ENCODE results near the gene ALOX12. TPM values are rescaled to one million over a fixed set of nuclear protein-coding genes. Genes with fewer than 3 reads are reported as not detected.
A peak's percentile ranks its signal among the peaks of the same experiment; 100 is the strongest.

Gene ALOX12
- total RNA-seq, 1 experiment from 2014 or later = not detected

DNA sequence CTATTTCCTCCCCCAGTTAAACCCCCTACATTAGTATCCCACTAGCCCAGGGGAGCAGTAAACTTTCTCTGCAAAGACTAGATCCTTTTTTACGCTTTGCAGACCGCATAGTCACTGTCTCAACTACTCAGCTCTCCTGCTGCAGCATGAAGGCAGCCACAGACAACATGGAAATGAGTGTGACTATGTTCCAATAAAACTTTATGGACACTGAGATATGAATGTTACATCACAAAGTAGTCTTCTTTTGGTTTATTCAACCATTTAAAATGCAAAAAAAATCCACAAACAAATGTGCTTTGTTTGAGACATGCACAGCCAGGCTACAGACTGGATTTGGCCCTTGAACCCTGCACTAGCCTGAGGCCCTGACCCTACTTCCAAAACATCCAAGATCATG, 14.7 kb downstream of the ALOX12 start:
- CTCF ChIA-PET = no interaction called here
- Histone ChIP-seq H3K36me3 (ENCODE audit: control insufficient read depth in 1 of 2, insufficient read depth in 2 of 2, low read length in 2 of 2) (no peaks in the 10 kb centered on the region), H3K9me3 (ENCODE audit: control insufficient read depth in 1 of 2, insufficient read depth in 1 of 2, low read depth in 1 of 2, low read length in 2 of 2) (no peaks in the 10 kb centered on the region), H3K27ac (ENCODE audit: low read depth, low read length) (no peak overlapping the region), H3K4me1 (ENCODE audit: control insufficient read depth in 1 of 2, insufficient read depth in 2 of 2, low read length in 2 of 2) (peaks cover 10 to 23% of the 10 kb centered on the region in 2 experiments; a peak in 3 of 4 replicates), H3K79me2 (ENCODE audit: insufficient read depth, low read length) (peaks cover 56% of the 10 kb centered on the region), H3K27me3 (ENCODE audit: insufficient read depth, low read length) (no peaks in the 10 kb centered on the region), H3K4me2 (ENCODE audit: low read length) (peak overlapping the region; percentile 100; the same call in 1 of the 2 replicates), H2AFZ (ENCODE audit: low read depth, low read length, poor library complexity, severe bottlenecking) (no peak overlapping the region), H3K9ac (ENCODE audit: low read length) (no peak overlapping the region), H3K9me2 (ENCODE audit: insufficient read depth) (no peaks in the 10 kb centered on the region), H3K4me3 (replicated peaks in 1 of 2; ENCODE audit: low read depth in 1 of 2, low read length in 2 of 2) (no peak overlapping the region), H4K20me1 (ENCODE audit: insufficient read depth) (no peaks in the 10 kb centered on the region)
- ATAC-seq = no peak
- intact Hi-C loops (cut with micrococcal nuclease) = no loop called here
- RAD21 ChIA-PET (ENCODE audit: low non-redundant PET in 1 of 2, low total read pairs in 2 of 2, uncharacterized antibody in 2 of 2, unreplicated experiment in 2 of 2) = no interaction called here
- no TSS peak for BruUV-seq (replicated peaks)
- no peak for DNase-seq (ENCODE audit: low read depth, low spot score)
- TF ChIP-seq SP1 (IDR thresholded peaks at IDR 0.05; ENCODE audit: low read depth) = no peak
- POLR2A ChIA-PET = no interaction called here

DNA sequence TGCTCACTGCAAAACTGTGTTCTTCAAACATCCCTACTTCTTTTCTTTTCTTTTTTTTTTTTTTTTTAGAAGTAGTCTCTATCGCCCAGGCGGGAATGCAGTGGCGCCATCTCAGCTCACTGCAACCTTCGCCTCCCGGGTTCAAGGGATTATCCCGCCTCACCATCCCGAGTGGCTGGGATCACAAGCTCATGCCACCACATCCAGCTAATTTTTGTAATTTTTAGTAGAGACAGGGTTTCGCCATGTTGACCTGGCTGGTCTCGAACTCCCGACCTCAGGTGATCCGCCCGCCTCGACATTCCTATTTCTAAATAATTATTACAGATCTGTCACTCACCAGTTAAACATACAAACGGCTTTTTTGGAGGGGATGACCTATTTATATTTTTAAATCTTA, 15.6 kb downstream of the ALOX12 start:
- ATAC-seq (no peak), DNase-seq (ENCODE audit: low read depth, low spot score) (no peak)
- peak overlapping the region; percentile 61 to 74 for H3K4me3 ChIP-seq (replicated peaks in 1 of 2; ENCODE audit: low read depth in 1 of 2, low read length in 2 of 2)
- TF ChIP-seq, protein P1, sequence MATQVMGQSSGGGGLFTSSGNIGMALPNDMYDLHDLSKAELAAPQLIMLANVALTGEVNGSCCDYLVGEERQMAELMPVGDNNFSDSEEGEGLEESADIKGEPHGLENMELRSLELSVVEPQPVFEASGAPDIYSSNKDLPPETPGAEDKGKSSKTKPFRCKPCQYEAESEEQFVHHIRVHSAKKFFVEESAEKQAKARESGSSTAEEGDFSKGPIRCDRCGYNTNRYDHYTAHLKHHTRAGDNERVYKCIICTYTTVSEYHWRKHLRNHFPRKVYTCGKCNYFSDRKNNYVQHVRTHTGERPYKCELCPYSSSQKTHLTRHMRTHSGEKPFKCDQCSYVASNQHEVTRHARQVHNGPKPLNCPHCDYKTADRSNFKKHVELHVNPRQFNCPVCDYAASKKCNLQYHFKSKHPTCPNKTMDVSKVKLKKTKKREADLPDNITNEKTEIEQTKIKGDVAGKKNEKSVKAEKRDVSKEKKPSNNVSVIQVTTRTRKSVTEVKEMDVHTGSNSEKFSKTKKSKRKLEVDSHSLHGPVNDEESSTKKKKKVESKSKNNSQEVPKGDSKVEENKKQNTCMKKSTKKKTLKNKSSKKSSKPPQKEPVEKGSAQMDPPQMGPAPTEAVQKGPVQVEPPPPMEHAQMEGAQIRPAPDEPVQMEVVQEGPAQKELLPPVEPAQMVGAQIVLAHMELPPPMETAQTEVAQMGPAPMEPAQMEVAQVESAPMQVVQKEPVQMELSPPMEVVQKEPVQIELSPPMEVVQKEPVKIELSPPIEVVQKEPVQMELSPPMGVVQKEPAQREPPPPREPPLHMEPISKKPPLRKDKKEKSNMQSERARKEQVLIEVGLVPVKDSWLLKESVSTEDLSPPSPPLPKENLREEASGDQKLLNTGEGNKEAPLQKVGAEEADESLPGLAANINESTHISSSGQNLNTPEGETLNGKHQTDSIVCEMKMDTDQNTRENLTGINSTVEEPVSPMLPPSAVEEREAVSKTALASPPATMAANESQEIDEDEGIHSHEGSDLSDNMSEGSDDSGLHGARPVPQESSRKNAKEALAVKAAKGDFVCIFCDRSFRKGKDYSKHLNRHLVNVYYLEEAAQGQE (IDR thresholded peaks at IDR 0.05; ENCODE audit: low read depth) = no peak
- TF ChIP-seq, protein P2, sequence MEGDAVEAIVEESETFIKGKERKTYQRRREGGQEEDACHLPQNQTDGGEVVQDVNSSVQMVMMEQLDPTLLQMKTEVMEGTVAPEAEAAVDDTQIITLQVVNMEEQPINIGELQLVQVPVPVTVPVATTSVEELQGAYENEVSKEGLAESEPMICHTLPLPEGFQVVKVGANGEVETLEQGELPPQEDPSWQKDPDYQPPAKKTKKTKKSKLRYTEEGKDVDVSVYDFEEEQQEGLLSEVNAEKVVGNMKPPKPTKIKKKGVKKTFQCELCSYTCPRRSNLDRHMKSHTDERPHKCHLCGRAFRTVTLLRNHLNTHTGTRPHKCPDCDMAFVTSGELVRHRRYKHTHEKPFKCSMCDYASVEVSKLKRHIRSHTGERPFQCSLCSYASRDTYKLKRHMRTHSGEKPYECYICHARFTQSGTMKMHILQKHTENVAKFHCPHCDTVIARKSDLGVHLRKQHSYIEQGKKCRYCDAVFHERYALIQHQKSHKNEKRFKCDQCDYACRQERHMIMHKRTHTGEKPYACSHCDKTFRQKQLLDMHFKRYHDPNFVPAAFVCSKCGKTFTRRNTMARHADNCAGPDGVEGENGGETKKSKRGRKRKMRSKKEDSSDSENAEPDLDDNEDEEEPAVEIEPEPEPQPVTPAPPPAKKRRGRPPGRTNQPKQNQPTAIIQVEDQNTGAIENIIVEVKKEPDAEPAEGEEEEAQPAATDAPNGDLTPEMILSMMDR (IDR thresholded peaks at IDR 0.05 in 2 of 3, conservative IDR thresholded peaks at IDR 0.05 in 1 of 3; ENCODE audit: borderline replicate concordance in 1 of 3, insufficient read depth in 1 of 3, low read depth in 2 of 3, low read length in 2 of 3) = no peak
- TF ChIP-seq, protein P3, sequence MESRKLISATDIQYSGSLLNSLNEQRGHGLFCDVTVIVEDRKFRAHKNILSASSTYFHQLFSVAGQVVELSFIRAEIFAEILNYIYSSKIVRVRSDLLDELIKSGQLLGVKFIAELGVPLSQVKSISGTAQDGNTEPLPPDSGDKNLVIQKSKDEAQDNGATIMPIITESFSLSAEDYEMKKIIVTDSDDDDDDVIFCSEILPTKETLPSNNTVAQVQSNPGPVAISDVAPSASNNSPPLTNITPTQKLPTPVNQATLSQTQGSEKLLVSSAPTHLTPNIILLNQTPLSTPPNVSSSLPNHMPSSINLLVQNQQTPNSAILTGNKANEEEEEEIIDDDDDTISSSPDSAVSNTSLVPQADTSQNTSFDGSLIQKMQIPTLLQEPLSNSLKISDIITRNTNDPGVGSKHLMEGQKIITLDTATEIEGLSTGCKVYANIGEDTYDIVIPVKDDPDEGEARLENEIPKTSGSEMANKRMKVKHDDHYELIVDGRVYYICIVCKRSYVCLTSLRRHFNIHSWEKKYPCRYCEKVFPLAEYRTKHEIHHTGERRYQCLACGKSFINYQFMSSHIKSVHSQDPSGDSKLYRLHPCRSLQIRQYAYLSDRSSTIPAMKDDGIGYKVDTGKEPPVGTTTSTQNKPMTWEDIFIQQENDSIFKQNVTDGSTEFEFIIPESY (IDR thresholded peaks at IDR 0.05; ENCODE audit: extremely low read depth, insufficient replicate concordance, low read length) = no peak
- peaks cover 11 to 25% of the 10 kb centered on the region in 2 experiments; a peak in 3 of 4 replicates for H3K4me1 ChIP-seq (ENCODE audit: control insufficient read depth in 1 of 2, insufficient read depth in 2 of 2, low read length in 2 of 2)
- H3K9me3 ChIP-seq (ENCODE audit: control insufficient read depth in 1 of 2, insufficient read depth in 1 of 2, low read depth in 1 of 2, low read length in 2 of 2) = no peaks in the 10 kb centered on the region
- peaks cover 56% of the 10 kb centered on the region for H3K79me2 ChIP-seq (ENCODE audit: insufficient read depth, low read length)
- peak overlapping the region; percentile 94; the same call in 1 of the 2 replicates for H3K27ac ChIP-seq (ENCODE audit: low read depth, low read length)
- H3K9ac ChIP-seq (ENCODE audit: low read length) = peak overlapping the region; percentile 98
- POLR2A ChIA-PET = no interaction called here
- H3K36me3 ChIP-seq (ENCODE audit: control insufficient read depth in 1 of 2, insufficient read depth in 2 of 2, low read length in 2 of 2) = no peaks in the 10 kb centered on the region
- no peaks in the 10 kb centered on the region for H3K27me3 ChIP-seq (ENCODE audit: insufficient read depth, low read length)
- no peak overlapping the region for H2AFZ ChIP-seq (ENCODE audit: low read depth, low read length, poor library complexity, severe bottlenecking)
- CTCF ChIA-PET = interaction anchor here (0.9 kb wide), 1 partner anchor 168 kb away, joined by 3 read pairs; no protein-coding TSS in a partner anchor
- H3K9me2 ChIP-seq (ENCODE audit: insufficient read depth) = no peaks in the 10 kb centered on the region
- no peaks in the 10 kb centered on the region for H4K20me1 ChIP-seq (ENCODE audit: insufficient read depth)
- intact Hi-C loops (cut with micrococcal nuclease) = no loop called here
- RAD21 ChIA-PET (ENCODE audit: low non-redundant PET in 1 of 2, low total read pairs in 2 of 2, uncharacterized antibody in 2 of 2, unreplicated experiment in 2 of 2) = no interaction called here
- BruUV-seq (replicated peaks) = no TSS peak
- peak overlapping the region; percentile 100 for H3K4me2 ChIP-seq (ENCODE audit: low read length)

All from HCT116 (cell line).